ENCODE results near the gene TRMT6.

The TRMT6 gene

GRCh38 chr20:5950271-5951031 lies at the start of gene TRMT6, which contains the start of gene MCM8:
Gene TRMT6 (minus strand): TSS chr20:5950533. CDS start chr20:5950405, 128 bp downstream.
Gene MCM8 (plus strand): TSS chr20:5950652. CDS start chr20:5952016, 1,364 bp downstream.
- FAIRE-seq, result peak; percentile 95

DNA sequence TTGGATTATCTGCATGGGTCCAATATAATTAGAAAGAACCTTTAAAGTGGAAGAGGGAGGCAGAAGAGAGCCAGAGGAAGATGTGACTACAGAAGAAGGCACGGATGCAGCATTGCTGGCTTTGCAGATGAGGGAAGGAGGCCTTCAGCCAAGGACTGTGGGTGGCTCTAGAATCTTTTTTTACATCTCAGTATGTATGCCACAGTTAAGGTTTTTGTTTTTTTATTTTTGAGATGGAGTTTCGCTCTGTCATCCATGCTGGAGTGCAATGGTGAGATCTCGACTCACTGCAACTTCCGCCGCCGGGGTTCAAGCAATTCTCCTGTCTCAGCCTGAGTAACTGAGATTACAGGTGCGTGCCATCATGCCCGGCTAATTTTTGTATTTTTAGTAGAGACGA lies 49.5 kb upstream of the TRMT6 start:
- FAIRE-seq, result no peak

DNA sequence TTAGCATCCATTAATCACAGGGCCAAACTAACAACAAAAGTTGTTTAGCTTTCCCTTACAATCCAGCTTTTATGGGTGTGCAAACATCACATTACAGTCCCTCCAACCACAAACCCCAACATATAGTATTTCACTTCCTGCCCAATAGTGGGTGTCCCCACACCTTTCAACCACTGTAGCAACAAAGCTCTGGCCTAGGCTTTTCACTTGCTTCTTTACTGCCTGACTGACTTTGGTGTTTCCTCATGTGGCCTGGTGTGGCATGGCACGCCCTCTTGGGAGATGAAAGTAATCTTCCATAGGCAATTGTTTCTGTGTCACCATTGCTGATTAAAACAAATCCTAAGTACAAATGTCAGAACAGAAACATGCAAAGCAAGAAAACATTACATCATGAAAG lies 46.4 kb upstream of the TRMT6 start:
- no peak for FAIRE-seq

GRCh38 chr20:5991623-5992441 lies 41.5 kb upstream of the TRMT6 start:
- FAIRE-seq, result no peak

GRCh38 chr20:5990946-5991345 lies 40.6 kb upstream of the TRMT6 start:
- no peak for FAIRE-seq

DNA sequence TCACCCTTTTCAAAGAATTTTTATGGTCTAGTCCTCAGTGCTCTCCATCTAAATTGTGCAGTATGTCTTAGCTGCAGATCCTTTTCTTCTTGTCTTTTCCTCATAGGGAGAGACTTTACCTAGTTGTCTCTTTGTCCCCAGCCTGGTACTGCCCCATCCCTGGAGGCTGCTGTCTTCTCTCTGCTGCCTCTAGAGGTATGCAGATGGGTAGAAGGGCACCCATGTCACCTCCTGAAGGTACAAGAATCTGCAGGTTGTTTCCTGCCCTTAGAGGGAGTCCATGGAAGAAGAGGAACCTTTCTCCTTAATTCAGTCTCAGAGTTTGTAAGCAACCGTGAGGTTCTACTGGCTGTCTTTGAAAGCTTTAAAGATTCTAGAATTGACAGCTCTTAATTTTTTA lies 39.2 kb upstream of the TRMT6 start:
- FAIRE-seq, result no peak

DNA sequence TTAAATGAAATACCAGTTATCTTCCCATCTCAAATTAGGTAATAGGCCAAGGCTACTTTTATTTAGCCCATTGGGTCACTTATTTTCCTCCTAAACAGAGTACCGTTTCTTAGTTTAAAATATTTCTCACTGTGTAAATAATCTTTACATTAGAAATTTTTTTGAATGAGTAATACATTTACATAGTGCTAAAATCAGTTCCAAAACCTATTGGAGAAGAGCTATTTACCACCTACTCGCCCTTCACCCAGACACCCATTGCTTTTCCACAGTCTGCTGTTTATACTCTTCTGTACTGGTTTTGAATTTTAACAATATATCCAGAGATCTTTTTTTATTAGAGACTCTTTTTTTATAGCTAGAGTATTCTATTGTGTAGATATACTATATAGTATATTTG lies 37.0 kb upstream of the TRMT6 start:
- FAIRE-seq, result no peak

DNA sequence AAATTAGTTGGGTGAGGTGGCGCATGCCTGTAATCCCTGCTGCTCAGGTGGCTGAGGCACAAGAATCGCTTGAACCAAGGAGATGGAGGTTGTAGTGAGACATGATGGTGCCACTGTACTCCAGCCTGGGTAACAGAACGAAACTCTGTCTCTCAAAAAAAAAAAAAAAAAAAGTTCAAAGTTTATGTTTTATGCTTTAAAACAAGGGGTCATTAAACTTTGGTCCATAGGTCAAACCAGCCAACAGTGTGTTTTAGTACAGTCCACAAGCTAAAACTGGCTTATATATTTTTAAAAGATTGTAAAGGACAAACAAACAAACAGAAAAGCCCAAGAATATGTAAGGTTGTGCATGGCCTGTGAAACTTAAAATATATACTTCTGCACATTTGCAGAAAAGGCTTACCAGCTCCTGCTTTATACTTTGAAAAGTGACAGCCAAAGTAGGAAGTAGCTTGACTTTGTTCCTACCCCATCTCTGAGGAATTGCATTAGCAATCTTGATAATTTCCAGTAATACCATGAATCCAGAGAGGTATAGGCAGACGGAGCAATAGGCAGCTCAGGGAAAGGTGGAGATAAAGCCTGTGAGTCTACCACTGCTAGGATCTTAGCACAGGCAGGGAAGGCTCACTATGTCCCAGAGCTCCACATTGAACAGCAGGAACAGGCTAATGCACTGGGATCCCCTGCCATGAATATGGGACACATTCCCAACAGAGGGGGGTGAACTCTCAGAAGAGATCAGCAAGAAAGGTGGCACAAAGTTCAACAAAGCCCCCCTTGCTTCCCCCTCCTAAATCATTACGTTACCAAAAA lies 30.6 kb upstream of the TRMT6 start:
- FAIRE-seq, result no peak

- FAIRE-seq, result no peak
Observed at GRCh38 chr20:5979801-5980200, 29.5 kb upstream of the TRMT6 start.

DNA sequence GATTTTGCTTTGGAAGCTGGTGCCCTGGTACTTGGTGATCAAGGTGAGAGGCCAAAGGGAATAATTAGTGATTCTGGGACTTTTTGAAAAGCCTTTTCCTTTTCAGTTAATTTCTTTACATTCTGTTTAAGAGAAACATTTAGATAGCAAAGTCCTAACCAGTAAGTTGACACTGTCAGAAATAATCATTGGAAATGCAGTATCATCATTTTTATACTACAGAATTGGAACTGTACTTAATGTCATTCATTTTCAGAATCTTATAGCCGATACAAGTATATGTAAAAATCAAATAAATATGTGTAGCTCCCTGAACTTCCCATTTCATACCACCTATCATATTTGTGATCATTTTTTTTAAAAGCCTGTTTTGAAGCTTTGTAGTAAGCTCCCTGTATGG lies 27.6 kb upstream of the TRMT6 start:
- FAIRE-seq, result no peak

DNA sequence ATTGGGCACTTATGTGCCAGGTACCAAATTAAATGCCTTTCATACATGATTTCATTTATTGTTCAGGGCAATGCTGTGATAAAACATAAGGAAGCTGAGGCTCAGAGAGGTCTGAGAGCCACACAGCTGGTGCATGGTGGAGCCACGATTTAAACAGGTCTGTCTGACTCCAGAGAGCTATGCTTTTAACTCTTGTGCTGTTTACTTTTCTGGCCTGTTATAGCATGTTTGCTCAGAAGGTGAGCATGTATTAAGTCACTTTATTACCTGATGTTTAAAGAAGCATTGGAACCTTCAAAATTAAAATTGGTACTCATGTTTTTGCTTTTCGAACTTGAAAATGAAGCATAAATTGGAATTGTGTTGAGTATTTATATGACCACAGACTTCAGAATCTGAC lies 26.9 kb upstream of the TRMT6 start:
- no peak for FAIRE-seq

DNA sequence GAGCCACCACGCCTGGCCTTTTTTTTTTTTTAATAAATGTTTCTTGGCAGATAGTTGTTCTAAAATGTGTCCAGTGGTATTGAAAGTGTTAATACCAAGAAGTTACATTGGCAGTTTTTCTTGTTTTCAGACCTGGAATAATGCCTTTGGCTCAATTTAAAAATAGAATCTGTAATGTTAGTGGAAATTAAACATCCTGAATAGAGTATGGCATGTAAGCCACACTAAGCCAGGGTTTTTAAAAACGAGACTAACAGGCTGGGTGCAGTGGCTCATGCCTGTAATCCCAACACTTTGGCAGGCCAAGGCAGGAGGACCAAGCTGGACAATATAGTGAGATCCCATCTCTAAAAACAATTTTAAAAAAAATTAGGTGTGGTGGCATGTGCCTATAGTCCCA lies 25.4 kb upstream of the TRMT6 start:
- no peak for FAIRE-seq

- no peak for FAIRE-seq
Observed at GRCh38 chr20:5974531-5974930, 24.2 kb upstream of the TRMT6 start.

DNA sequence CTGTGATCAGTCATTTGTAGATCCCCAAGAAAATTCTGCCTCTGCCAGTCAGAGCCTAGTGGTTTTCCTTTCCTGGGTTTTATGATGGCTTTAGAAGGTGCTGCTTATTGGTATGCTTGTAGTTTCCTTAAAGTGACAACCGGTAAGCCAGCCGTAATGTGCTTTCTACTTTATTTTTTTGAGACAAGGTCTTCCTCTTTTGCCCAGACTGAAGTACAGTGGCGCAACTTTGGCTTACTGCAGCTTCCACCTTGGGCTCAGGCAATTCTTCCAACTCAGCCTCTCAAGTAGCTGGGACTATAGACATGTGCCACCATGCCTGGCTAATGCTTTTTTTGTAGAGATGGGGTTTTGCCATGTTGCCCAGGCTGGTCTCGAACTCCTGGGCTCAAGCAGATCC lies 23.6 kb upstream of the TRMT6 start:
- no peak for FAIRE-seq

GRCh38 chr20:5973172-5973571 lies 22.8 kb upstream of the TRMT6 start:
- FAIRE-seq, result no peak

DNA sequence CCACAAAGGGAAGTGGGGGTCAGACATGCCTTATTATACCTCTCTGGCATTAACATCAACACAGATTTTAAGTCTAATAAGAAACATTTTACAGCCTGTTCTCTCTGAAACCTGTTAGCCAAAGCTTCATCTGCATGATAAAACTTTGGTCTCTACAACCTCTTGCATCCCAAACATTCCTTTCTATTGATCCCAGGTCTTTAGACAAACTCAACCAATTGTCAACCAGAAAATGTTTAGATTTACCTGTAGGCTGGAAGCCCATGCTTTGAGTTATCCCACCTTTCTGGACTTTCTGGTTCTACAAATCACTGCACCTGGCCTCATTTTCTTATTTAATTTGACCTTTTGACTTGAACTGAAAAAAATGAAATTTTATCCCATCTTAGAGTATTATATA lies 20.9 kb upstream of the TRMT6 start:
- FAIRE-seq, result no peak

GRCh38 chr20:5970381-5970780 lies 20.0 kb upstream of the TRMT6 start:
- FAIRE-seq, result no peak

DNA sequence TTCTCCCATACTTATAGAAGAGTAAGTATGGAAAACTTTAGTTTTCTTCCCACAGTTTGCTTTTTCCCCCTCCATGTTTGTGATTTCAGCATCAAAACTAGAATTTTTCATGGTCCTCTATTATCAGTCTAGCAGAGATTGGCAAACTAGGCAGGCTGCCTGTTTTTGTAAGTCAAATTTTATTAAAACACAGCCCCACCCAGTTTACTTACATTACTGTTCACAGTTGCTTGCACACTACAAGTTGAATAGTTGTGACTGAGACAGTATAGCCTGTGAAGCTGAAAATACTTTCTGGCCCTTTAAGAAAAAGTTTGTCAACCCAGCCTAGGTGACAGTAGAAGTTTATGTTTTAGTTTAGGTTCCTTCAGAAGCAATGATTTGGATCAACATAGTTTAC lies 19.6 kb upstream of the TRMT6 start:
- FAIRE-seq, result no peak

DNA sequence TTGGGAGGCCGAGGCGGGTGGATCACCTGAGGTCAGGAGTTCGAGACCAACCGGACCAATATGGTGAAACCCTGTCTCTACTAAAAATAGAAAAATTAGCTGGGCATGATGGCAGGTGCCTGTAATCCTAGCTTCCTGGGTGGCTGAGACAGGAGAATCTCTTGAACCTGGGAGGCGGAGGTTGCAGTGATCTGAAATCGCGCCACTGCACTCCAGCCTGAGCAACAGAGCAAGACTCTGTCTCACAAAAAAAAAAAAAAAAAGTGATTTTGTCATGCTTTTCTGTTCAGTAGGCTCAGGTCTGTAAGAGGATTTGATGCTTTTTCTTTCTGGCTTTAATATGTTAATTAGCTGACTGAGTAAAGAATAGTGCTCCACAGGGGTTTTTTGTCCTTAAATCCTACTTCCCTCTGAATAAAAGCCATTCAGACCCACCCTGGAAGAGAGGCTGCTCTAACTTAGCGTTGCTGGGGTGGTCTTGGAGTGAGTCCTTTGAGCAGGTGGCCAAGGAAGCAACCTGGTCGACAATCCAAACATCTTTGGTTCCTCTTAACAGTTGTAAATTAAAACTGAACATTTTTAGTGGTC lies 19.1 kb upstream of the TRMT6 start:
- FAIRE-seq, result no peak

DNA sequence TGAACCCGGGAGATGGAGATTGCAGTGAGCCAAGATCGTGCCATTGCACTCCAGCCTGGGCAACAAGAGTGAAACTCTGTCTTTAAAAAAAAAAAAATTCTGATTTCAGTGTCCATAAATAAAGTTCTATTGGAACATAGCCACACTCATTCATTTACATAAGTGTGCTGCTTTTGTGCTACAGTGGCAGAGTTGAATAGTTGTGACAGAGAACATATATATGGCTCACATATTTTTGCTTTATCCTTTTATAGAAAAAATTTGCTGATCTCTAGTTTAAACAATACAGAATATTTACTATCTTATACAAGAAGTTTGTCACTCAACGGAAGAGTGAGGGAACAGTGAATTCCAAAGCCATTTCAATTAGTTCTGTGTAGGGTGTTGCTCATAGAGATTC lies 18.1 kb upstream of the TRMT6 start:
- FAIRE-seq, result no peak

- no peak for FAIRE-seq
Observed at GRCh38 chr20:5967469-5967868, 17.1 kb upstream of the TRMT6 start.

DNA sequence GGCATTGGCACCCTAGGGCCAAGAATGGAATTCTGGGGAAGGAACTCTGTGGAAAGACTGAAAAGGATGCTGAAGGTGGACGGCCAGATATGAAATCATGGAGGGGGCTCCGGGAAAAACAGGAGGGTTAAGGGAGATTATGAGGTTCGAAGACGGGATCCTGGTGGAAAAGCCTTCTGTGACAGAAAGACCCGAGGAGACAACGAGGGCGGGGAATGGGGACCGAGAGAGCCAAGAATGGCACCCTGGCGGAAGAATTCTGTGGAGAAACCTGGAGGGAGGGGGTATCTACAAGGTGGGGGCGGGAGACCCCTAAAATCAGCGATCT lies 426 bp downstream of the TRMT6 start:
- FAIRE-seq, result no peak

DNA sequence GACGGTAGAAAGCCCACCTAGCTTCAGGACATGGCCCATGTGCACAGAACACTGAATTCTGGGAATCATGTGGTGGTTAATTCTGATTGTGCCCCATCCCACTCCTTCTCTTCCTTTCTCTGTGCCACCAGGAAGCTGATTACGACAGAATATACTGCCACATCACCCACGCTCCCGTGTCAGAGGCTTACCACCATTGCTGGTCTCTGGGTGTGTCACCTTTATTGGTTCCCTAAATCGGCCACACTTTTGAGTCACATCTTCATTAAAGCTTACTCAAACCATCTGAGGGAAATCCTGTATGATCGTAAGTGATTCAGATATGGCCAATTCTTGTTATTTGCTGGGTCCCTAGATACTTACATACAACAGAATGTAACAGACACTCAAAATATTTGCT lies 3.1 kb downstream of the TRMT6 start:
- FAIRE-seq, result no peak
